GM12878 (cell line): ENCODE data around the gene CENPX. TPM values are rescaled to one million over a fixed set of nuclear protein-coding genes. Genes with fewer than 3 reads are reported as not detected.

Experiments used
- ATAC-seq: fragments of 200-7000 bp; cut with Tn5 transposase; 3 replicates; pipeline ENCODE4 v1.9.1; 2020; ENCODE audit warnings: mild to moderate bottlenecking, moderate library complexity
- BruUV-seq: library from RNA; stranded (reverse); fragments of 400-500 nt; replicated peaks from 2 replicates; lab custom pipeline; 2021; lab: Mats Ljungman, UMichigan
- CTCF ChIA-PET: fragments of 300-600 bp; sonication (Branson Sonifier 250); formaldehyde crosslinking; extraction: SDS; loops from one replicate; lab custom pipeline; 2021; ENCODE audit warnings: inconsistent platforms; lab: Yijun Ruan, JAX
- POLR2A ChIA-PET: fragments of 350-600 bp; formaldehyde crosslinking; extraction: SDS; loops from one replicate; lab custom pipeline; 2021; ENCODE audit warnings: inconsistent platforms; lab: Charles Lee
- RAD21 ChIA-PET: fragments of 300-600 bp; sonication (Branson Sonifier 250); formaldehyde crosslinking; loops from one replicate; lab custom pipeline; 2023; ENCODE audit warnings: antibody characterized with exemption; ENCODE audit not compliant: unreplicated experiment; lab: Charles Lee
- SMC1A ChIA-PET: fragments of 300-600 bp; sonication (Branson Sonifier 250); formaldehyde crosslinking; loops from one replicate; lab custom pipeline; 2023; ENCODE audit not compliant: unreplicated experiment, uncharacterized antibody; lab: Charles Lee
- DNase-seq: peaks from one replicate; pipeline ENCODE4 v3.0.0-alpha.2; 2011; ENCODE audit warnings: low read depth, low spot score
- FAIRE-seq: peaks from 3 replicates; lab custom pipeline; 2011; peaks lifted over from hg19 to GRCh38; lab: Jason Lieb, UNC
- H2AFZ ChIP-seq: 2 replicates; pipeline ENCODE4 v1.6.0; 2011; ENCODE audit warnings: low read depth, low read length, control low read depth; ENCODE audit not compliant: control insufficient read depth
- H3K27ac ChIP-seq: 2 replicates; pipeline ENCODE4 v1.5.1; 2011; ENCODE audit warnings: control low read depth; ENCODE audit not compliant: control insufficient read depth, insufficient read depth
- H3K27me3 ChIP-seq, 2 experiments: replicated peaks in 1 of 2; 2 replicates each; pipeline versions ENCODE4 v1.6.0 to v1.6.1; 2011; ENCODE audit warnings: low read length in 1 of 2; ENCODE audit not compliant: control insufficient read depth in 2 of 2, insufficient read depth in 2 of 2
- H3K36me3 ChIP-seq, 2 experiments: 2 replicates each; pipeline ENCODE4 v1.5.1; 2011; ENCODE audit warnings: low read length in 1 of 2; ENCODE audit not compliant: control insufficient read depth in 2 of 2, insufficient read depth in 2 of 2
- H3K4me1 ChIP-seq: 2 replicates; pipeline ENCODE4 v1.6.1; 2011; ENCODE audit warnings: mild to moderate bottlenecking, low read length, moderate library complexity, mixed read lengths; ENCODE audit not compliant: control insufficient read depth, insufficient read depth
- H3K4me2 ChIP-seq: 2 replicates; pipeline ENCODE4 v1.6.0; 2011; ENCODE audit warnings: control low read depth; ENCODE audit not compliant: control insufficient read depth, insufficient read depth
- H3K4me3 ChIP-seq: fragments of 200-600 bp; sonication (generic); 2 replicates; pipeline ENCODE4 v1.5.1; 2016
- H3K79me2 ChIP-seq: 2 replicates; pipeline ENCODE4 v1.6.0; 2011; ENCODE audit warnings: low read length; ENCODE audit not compliant: control insufficient read depth, insufficient read depth
- H3K9ac ChIP-seq: 2 replicates; pipeline ENCODE4 v1.8.0; 2011; ENCODE audit warnings: low read length, control low read depth, mixed read lengths; ENCODE audit not compliant: control insufficient read depth, insufficient read depth
- H3K9me3 ChIP-seq: replicated peaks from 3 replicates; pipeline ENCODE4 v1.5.1; 2011; ENCODE audit warnings: mild to moderate bottlenecking, low read length; ENCODE audit not compliant: control insufficient read depth, insufficient read depth
- H4K20me1 ChIP-seq: 2 replicates; pipeline ENCODE4 v1.6.0; 2011; ENCODE audit not compliant: control insufficient read depth, insufficient read depth
- GABPA ChIP-seq: IDR thresholded peaks from 2 replicates; pipeline ENCODE4 v1.6.1; 2014; ENCODE audit warnings: antibody characterized with exemption, low read depth, mild to moderate bottlenecking, inconsistent platforms
- PAX8 ChIP-seq: fragments of 450-650 bp; IDR thresholded peaks from 2 replicates; pipeline ENCODE4 v1.6.1; 2017; ENCODE audit warnings: mild to moderate bottlenecking, moderate library complexity
- PBX3 ChIP-seq: IDR thresholded peaks from 2 replicates; pipeline ENCODE4 v1.6.1; 2011; ENCODE audit warnings: mild to moderate bottlenecking, low read depth, low read length, moderate library complexity; ENCODE audit not compliant: insufficient replicate concordance
- POLR2A ChIP-seq: IDR thresholded peaks from 2 replicates; pipeline ENCODE4 v1.6.1; 2011; ENCODE audit warnings: low read depth, mild to moderate bottlenecking, low read length
- SKIL ChIP-seq: fragments of 450-650 bp; IDR thresholded peaks from 2 replicates; pipeline ENCODE4 v1.6.1; 2017; ENCODE audit warnings: mild to moderate bottlenecking, low read depth, inconsistent platforms; ENCODE audit not compliant: poor library complexity, severe bottlenecking
- WGBS: methylation state at CpG from one replicate; pipeline ENCODE4 v1.1.6; 2016; ENCODE audit warnings: low lambda C conversion rate; ENCODE audit not compliant: insufficient replicate concordance, insufficient coverage; ENCODE audit errors: missing lambda C conversion rate; 5-methylcytosine and 5-hydroxymethylcytosine counted together
- in situ Hi-C: fragments of 300-500 bp; cut with MboI; formaldehyde crosslinking; loops from 9 replicates; pipeline ENCODE4 v1.14.3; 2018; ENCODE audit warnings: mixed read lengths
- intact Hi-C: fragments of 100-400 bp; cut with micrococcal nuclease; formaldehyde crosslinking; loops from one replicate; pipeline ENCODE4 v1.14.2; 2022; ENCODE audit not compliant: unreplicated experiment
- polyA plus RNA-seq, 11 experiments: library from polyadenylated mRNA; depleted of rRNA in 4 of 11; unstranded in 6 of 11; stranded (reverse) in 5 of 11; fragments of >200 nt; fragmentation: Nextera tagmentation in 4 of 11; fragmentation: Illumina TruSeq in 1 of 11; extraction: Ambion mirVana in 4 of 11; extraction: Trizol in 1 of 11; gene quantifications; 1 replicate in 1 of 11; 2 replicates in 10 of 11; pipeline versions ENCODE4 v1.2.1 to v1.2.3, GENCODE V29; 2011 to 2016; ENCODE audit warnings: inconsistent platforms in 2 of 11, missing spikeins in 2 of 11, low read depth in 1 of 11
- total RNA-seq, 4 experiments: library from RNA; depleted of rRNA in 3 of 4; stranded (reverse); fragments of >200 nt in 3 of 4; fragmentation: Illumina TruSeq in 1 of 4; extraction: Trizol in 1 of 4; gene quantifications; 2 replicates each; pipeline versions ENCODE4 v1.2.1 to v1.2.3, GENCODE V29; 2013 to 2021

Gene CENPX
- total and polyA plus RNA-seq, 10 of the 15 experiments (the other 5 are each of a cell fraction or from before 2014, with no cell fraction given), result 11.7 to 182 (median 71.9) TPM

DNA sequence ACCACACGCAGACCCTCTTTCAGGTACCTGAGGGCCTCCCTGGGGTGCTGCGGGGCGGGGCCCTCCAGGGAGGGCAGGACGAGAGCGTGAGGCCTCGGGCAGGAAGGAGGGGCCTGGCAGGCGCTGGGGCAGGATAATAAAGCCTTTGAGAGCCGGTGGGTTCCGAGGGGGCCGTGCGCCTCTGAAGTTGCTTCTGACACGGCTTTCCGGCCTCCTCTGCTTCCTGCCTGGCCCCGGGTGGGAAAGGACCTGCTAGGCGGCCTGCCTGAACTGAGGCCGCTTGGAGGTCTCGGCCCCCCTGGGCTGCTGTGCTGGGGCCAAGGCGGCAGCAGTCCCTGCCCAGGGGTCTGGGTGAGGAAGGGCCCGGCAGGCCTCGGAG lies 10.4 kb downstream of the CENPX start (continued):
- TF ChIP-seq PBX3, result no peak

GRCh38 chr17:82011617-82012187 lies 11.0 kb downstream of the CENPX start:
- intact Hi-C loops, result no loop called here
- CTCF ChIA-PET, result no interaction called here
- BruUV-seq, result no TSS peak
- H3K9ac ChIP-seq, result no peak overlapping the region
- H3K4me3 ChIP-seq, result no peak overlapping the region
- ATAC-seq (no peak), DNase-seq (no peak), FAIRE-seq (no peak)
- H3K27ac ChIP-seq, result no peak overlapping the region
- TF ChIP-seq GABPA, result no peak
- TF ChIP-seq SKIL, result no peak
- peak; percentile 14; the same call in 1 of the 2 replicates for TF ChIP-seq POLR2A
- TF ChIP-seq PAX8, result no peak
- H2AFZ ChIP-seq, result no peak overlapping the region
- H3K36me3 ChIP-seq, result no peaks in the 10 kb centered on the region
- no peaks in the 10 kb centered on the region for H3K9me3 ChIP-seq
- no peak overlapping the region for H3K4me2 ChIP-seq
- no peaks in the 10 kb centered on the region for H4K20me1 ChIP-seq
- SMC1A ChIA-PET, result no interaction called here
- WGBS, result 68% methylated on average over 12 of the region's 19 CpGs
- no peaks in the 10 kb centered on the region for H3K79me2 ChIP-seq
- in situ Hi-C loops, result no loop called here
- no peaks in the 10 kb centered on the region for H3K27me3 ChIP-seq
- RAD21 ChIA-PET, result no interaction called here
- POLR2A ChIA-PET, result no interaction called here
- no peaks in the 10 kb centered on the region for H3K4me1 ChIP-seq
